ENCODE data around the gene MBNL2. TPM values are rescaled to one million over a fixed set of nuclear protein-coding genes. Genes with fewer than 3 reads are reported as not detected.

MBNL2 gene
- total RNA-seq, 2 donors from 2014 or later = 28.2 to 61.8 TPM

- no peak overlapping the region for H3K4me3 ChIP-seq
- no peaks in the 10 kb centered on the region for H3K4me1 ChIP-seq
- no peak overlapping the region for H3K27ac ChIP-seq
- H3K9me3 ChIP-seq = no peaks in the 10 kb centered on the region
- no peaks in the 10 kb centered on the region for H3K36me3 ChIP-seq
- DNase-seq = no peak
- intact Hi-C loops (cut with DNase I) = no loop called here
- H3K9ac ChIP-seq (ENCODE audit: low read depth in 2 of 2, low read length in 2 of 2) = no peak overlapping the region
- H3K27me3 ChIP-seq = no peaks in the 10 kb centered on the region
- no peak for TF ChIP-seq CTCF (IDR thresholded peaks at IDR 0.05)
These were observed 37.3 kb downstream of the MBNL2 start for GRCh38 chr13:97259410-97259797.

- Histone ChIP-seq H3K9me3 (no peaks in the 10 kb centered on the region), H3K27me3 (no peaks in the 10 kb centered on the region), H3K27ac (peak overlapping the region; percentile 18), H3K36me3 (no peaks in the 10 kb centered on the region), H3K4me1 (no peaks in the 10 kb centered on the region), H3K4me3 (no peak overlapping the region), H3K9ac (ENCODE audit: low read depth in 2 of 2, low read length in 2 of 2) (no peak overlapping the region)
- no peak for DNase-seq
- TF ChIP-seq CTCF (IDR thresholded peaks at IDR 0.05) = no peak
- intact Hi-C loops (cut with DNase I) = no loop called here
These were observed 37.9 kb downstream of the MBNL2 start for GRCh38 chr13:97259798-97260714.

DNA sequence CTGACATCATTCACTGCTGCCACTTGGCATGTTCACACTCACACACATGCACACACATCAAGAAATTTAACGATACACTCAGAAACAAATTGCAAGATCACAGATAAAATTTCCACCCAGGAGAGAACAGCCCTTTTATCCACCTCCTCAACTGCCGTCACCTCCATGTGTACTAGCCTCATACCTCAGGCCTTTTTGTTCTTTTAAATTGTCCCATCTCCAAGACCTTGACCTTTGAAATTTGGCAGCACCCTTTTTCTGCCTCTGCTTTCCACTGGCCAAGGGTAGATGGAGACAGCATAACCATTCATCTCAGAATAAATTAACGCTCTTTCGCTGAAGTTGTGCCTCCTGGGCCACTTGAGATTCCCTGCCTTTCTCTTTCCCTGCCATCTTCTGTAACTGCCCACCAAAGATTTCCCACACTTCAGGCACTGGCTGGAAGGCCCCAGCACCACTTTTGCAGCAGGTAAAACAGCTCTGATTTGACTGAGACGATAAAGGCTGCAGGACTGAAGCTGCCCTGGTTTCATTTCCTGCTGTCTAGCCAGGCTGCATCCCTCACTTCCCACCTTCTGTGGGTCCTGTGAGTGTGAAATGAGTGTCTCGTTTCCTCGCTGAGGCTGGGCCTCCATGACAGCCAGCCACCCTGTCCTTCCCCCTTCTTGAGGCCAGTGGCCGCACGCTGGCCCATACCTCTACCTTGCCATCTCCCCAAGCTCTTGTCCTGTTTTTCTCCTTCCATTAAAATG, 39.3 kb downstream of the MBNL2 start:
- H3K9me3 ChIP-seq = no peaks in the 10 kb centered on the region
- no peak for TF ChIP-seq CTCF (IDR thresholded peaks at IDR 0.05)
- no peak overlapping the region for H3K27ac ChIP-seq
- DNase-seq = no peak
- no peak overlapping the region for H3K9ac ChIP-seq (ENCODE audit: low read depth in 2 of 2, low read length in 2 of 2)
- no peaks in the 10 kb centered on the region for H3K4me1 ChIP-seq
- no peak overlapping the region for H3K4me3 ChIP-seq
- no peaks in the 10 kb centered on the region for H3K36me3 ChIP-seq
- intact Hi-C loops (cut with DNase I) = no loop called here
- H3K27me3 ChIP-seq = no peaks in the 10 kb centered on the region

DNA sequence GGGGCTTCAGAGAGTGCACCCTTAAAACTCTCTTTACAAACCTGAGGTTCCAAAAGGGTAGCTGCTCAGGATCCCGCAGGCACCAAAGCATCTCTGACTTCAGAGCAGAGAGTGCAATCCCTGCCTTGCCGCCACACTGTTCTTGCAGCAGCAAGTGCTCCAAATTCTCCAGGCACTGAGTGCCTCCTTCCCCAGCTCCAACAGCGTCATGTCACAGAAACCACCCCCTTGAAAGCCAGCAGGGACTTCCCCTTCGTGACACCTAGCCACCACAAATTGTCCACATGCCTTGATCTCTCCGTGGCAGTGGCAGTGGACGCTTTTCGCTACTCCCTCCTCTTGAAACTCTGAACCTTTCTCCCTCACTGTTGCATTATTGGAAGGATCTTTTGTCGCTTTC, 39.9 kb downstream of the MBNL2 start:
- no peak for DNase-seq
- Histone ChIP-seq H3K4me1 (no peaks in the 10 kb centered on the region), H3K36me3 (no peaks in the 10 kb centered on the region), H3K4me3 (no peak overlapping the region), H3K27ac (no peak overlapping the region), H3K27me3 (no peaks in the 10 kb centered on the region), H3K9ac (ENCODE audit: low read depth in 2 of 2, low read length in 2 of 2) (no peak overlapping the region), H3K9me3 (no peaks in the 10 kb centered on the region)
- no peak for TF ChIP-seq CTCF (IDR thresholded peaks at IDR 0.05)
- intact Hi-C loops (cut with DNase I) = no loop called here

DNA sequence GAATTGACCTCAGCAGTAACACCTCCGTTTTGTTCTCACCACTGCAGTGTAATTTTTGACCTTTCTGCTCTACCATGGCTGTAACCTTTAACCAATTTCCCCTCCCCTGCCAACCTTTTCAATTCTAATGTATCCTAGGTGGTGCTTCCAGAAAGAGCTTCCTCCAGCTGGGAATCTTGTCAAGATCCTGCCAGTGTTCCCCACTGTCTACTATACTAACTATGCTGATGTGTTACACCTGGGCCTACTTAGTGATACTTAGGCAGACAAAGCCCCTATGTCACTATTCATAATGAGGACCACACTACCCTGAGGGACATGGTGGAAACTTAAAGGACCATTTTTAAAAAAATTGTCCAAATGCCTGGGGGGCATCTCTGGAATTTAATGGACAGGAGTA, 41.0 kb downstream of the MBNL2 start:
- Histone ChIP-seq H3K36me3 (no peaks in the 10 kb centered on the region), H3K4me1 (no peaks in the 10 kb centered on the region), H3K4me3 (no peak overlapping the region), H3K9ac (ENCODE audit: low read depth in 2 of 2, low read length in 2 of 2) (no peak overlapping the region), H3K27me3 (no peaks in the 10 kb centered on the region), H3K27ac (no peak overlapping the region), H3K9me3 (no peaks in the 10 kb centered on the region)
- no peak for TF ChIP-seq CTCF (IDR thresholded peaks at IDR 0.05)
- DNase-seq = no peak
- intact Hi-C loops (cut with DNase I) = no loop called here
